Measurements from ENCODE around the gene CXCL11. TPM values are rescaled to one million over a fixed set of nuclear protein-coding genes. Genes with fewer than 3 reads are reported as not detected.

CXCL11 gene
- total RNA-seq, 3 donors from 2014 or later (not counting 1 experiment from before 2014, with no cell fraction given) = not detected

DNA sequence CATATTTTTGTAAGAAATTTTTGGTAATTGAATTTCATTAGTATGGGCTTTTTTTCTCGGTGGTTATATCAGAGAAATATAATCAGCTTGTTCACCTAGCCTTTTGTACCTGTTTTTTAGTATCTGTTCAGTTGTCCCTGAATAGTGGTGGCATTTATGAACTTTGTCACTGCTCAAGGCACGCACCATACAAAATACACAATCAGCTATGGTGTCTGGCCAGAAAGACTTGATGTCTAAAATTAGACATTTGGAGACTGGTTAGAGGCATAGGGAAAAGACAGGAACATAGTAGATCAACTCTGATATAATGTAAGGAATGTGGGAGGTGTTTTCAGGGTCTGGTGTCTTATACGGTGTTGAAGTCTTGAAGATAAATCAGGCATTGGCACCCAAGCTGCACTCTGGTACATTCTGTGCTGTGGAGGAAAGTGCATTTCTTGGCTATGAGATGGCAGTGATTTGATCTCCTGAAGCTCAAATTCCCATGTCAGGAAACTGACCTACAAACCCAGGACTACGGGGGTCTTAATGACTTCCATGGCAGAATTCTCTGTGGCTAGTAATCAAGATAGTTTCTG, 42.3 kb upstream of the CXCL11 start:
- intact Hi-C loops (cut with micrococcal nuclease) = no loop called here
- Histone ChIP-seq H3K4me3 (ENCODE audit: low read length) (no peak overlapping the region), H3K9me3 (ENCODE audit: control insufficient read depth, insufficient read depth, low read length) (no peaks in the 10 kb centered on the region), H3K27me3 (ENCODE audit: control insufficient read depth, insufficient read depth, low read length) (no peaks in the 10 kb centered on the region), H3K36me3 (ENCODE audit: control insufficient read depth, insufficient read depth, low read length) (no peaks in the 10 kb centered on the region), H3K27ac (ENCODE audit: low read length) (no peak overlapping the region), H3K4me1 (ENCODE audit: control insufficient read depth, insufficient read depth, low read length) (no peaks in the 10 kb centered on the region)
- ATAC-seq (no peak), DNase-seq (no peak)
- H3K27ac Mint-ChIP-seq = no peak overlapping the region
- no peaks in the 10 kb centered on the region for H3K9me3 Mint-ChIP-seq
- WGBS (ENCODE audit: insufficient coverage) = 92% methylated on average over 3 of the region's 4 CpGs
- TF ChIP-seq, protein P1, sequence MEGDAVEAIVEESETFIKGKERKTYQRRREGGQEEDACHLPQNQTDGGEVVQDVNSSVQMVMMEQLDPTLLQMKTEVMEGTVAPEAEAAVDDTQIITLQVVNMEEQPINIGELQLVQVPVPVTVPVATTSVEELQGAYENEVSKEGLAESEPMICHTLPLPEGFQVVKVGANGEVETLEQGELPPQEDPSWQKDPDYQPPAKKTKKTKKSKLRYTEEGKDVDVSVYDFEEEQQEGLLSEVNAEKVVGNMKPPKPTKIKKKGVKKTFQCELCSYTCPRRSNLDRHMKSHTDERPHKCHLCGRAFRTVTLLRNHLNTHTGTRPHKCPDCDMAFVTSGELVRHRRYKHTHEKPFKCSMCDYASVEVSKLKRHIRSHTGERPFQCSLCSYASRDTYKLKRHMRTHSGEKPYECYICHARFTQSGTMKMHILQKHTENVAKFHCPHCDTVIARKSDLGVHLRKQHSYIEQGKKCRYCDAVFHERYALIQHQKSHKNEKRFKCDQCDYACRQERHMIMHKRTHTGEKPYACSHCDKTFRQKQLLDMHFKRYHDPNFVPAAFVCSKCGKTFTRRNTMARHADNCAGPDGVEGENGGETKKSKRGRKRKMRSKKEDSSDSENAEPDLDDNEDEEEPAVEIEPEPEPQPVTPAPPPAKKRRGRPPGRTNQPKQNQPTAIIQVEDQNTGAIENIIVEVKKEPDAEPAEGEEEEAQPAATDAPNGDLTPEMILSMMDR (IDR thresholded peaks at IDR 0.05) = no peak
- no peak overlapping the region for H3K4me3 Mint-ChIP-seq
- H3K36me3 Mint-ChIP-seq = no peaks in the 10 kb centered on the region
- H3K27me3 Mint-ChIP-seq (ENCODE audit: low read depth in 2 of 2) = peaks cover 9 to 11% of the 10 kb centered on the region in 2 donors
- H3K4me1 Mint-ChIP-seq = no peaks in the 10 kb centered on the region

DNA sequence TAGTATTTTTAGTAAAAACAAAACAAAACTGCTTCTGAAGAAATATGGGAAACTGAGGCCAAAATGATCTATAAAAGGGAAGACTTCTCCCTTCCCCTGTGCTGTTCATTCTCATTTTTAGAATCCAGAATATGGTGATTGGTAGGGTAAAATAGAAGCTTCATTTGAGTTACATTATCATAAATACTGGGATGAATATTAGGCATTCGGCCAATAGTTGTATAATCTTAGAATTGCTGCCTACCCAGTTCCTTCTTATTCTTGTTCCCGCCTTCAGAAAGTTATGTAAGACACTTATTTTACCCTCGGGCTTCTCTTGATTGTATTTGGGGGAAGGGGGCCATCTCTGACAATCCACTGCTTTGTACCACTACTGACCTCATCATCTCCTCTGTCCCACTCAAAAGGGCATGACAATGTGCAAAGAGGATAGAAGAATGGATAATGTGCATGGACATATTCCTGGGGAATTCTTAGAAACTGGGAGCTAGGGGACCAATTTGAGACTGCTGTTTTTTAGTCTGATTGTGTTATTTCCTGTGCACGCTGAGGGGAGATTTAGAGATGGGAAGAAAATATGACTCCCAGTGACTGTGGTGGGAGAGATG, 39.2 kb upstream of the CXCL11 start:
- Mint-ChIP-seq H3K9me3 (no peaks in the 10 kb centered on the region), H3K36me3 (no peaks in the 10 kb centered on the region), H3K27me3 (ENCODE audit: low read depth in 2 of 2) (peaks cover 9 to 11% of the 10 kb centered on the region in 2 donors), H3K4me1 (no peaks in the 10 kb centered on the region), H3K4me3 (no peak overlapping the region), H3K27ac (no peak overlapping the region)
- Histone ChIP-seq H3K9me3 (ENCODE audit: control insufficient read depth, insufficient read depth, low read length) (no peaks in the 10 kb centered on the region), H3K4me3 (ENCODE audit: low read length) (no peak overlapping the region), H3K36me3 (ENCODE audit: control insufficient read depth, insufficient read depth, low read length) (no peaks in the 10 kb centered on the region), H3K27me3 (ENCODE audit: control insufficient read depth, insufficient read depth, low read length) (no peaks in the 10 kb centered on the region), H3K27ac (ENCODE audit: low read length) (no peak overlapping the region), H3K4me1 (ENCODE audit: control insufficient read depth, insufficient read depth, low read length) (no peaks in the 10 kb centered on the region)
- TF ChIP-seq, protein P1 (IDR thresholded peaks at IDR 0.05) = no peak
- 92% methylated on average over 1 of the region's 4 CpGs for WGBS (ENCODE audit: insufficient coverage)
- ATAC-seq = no peak
- DNase-seq = no peak
- intact Hi-C loops (cut with micrococcal nuclease) = no loop called here

DNA sequence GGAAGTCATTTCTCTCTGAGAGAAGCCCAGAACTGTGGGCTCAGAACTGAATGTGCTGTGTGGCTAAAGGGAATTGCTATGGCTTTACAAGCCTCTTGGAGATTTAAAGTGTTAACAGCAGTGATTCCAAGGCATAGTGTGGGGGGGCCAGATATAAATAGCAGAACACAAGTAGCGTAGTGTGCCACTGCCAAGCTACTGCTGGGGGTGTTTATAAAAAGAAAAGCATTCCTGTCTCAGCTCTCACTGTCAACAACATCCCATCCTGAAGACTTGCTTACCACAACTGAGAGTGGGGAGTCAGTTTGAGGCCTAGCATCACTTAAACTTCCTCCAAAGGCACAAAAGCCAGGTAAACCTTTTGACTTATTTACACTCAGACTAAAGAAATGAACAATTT, 38.6 kb upstream of the CXCL11 start, which contains the start of gene ART3:
Gene ART3, plus strand, starts transcription at position 242 of the 400 bp plus-strand sequence. CDS start 1,181 bp downstream, outside the sequence.
- H3K36me3 ChIP-seq (ENCODE audit: control insufficient read depth, insufficient read depth, low read length) = no peaks in the 10 kb centered on the region
- peaks cover 9 to 10% of the 10 kb centered on the region in 2 donors for H3K27me3 Mint-ChIP-seq (ENCODE audit: low read depth in 2 of 2)
- no peaks in the 10 kb centered on the region for H3K27me3 ChIP-seq (ENCODE audit: control insufficient read depth, insufficient read depth, low read length)
- no peaks in the 10 kb centered on the region for H3K4me1 ChIP-seq (ENCODE audit: control insufficient read depth, insufficient read depth, low read length)
- H3K4me1 Mint-ChIP-seq = no peaks in the 10 kb centered on the region
- H3K36me3 Mint-ChIP-seq = no peaks in the 10 kb centered on the region
- no peak within 1 kb of the TSS for H3K4me3 Mint-ChIP-seq
- WGBS (ENCODE audit: insufficient coverage) = 82% methylated on average over 1 of the region's 1 CpG
- intact Hi-C loops (cut with micrococcal nuclease) = no loop called here
- no peaks in the 10 kb centered on the region for H3K9me3 ChIP-seq (ENCODE audit: control insufficient read depth, insufficient read depth, low read length)
- no peak within 1 kb of the TSS for H3K27ac ChIP-seq (ENCODE audit: low read length)
- no peak for ATAC-seq
- TF ChIP-seq, protein P1 (IDR thresholded peaks at IDR 0.05) = no peak
- H3K9me3 Mint-ChIP-seq = no peaks in the 10 kb centered on the region
- DNase-seq = no peak
- H3K27ac Mint-ChIP-seq = no peak within 1 kb of the TSS
- H3K4me3 ChIP-seq (ENCODE audit: low read length) = no peak within 1 kb of the TSS

All from natural killer cell (primary cell).